GM19324 (cell line): Measurements from ENCODE around the gene SLC38A8.

Experiments used
- ATAC-seq: cut with Tn5 transposase; IDR thresholded peaks from one replicate; pipeline ENCODE4 v1.9.1; 2021; ENCODE audit warnings: mild to moderate bottlenecking, moderate library complexity; ENCODE audit not compliant: unreplicated experiment, low FRiP score

The SLC38A8 gene

DNA sequence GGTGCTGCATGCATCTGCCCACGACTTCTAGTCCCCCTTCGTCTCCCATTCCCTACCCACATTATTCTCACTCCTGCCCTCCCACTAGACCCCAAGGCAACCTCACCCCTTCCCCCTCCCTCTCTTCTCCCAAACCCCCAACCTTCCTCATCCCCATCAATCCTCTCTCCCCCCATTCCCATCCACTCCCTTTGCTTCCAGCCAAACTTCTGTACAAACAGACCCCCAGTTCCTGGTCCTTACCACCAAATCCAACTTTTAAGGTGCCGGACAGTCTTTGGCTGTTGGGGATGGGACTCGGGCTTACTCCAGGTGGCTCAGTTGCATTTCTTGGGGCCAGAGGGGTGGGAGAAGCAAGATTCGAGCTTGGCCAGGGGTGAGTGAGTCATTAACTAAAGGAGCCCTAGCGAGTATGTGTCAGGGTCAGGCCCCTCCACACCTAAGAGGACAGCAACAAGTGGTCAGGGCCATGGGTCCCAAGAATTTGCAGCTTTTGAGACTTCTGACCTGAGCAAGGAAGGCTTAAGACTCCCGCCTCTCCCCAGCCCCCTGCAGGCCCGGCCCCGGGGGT lies at the start of gene SLC38A8:
TSS of gene SLC38A8 (minus strand) at position 488 of the 571 bp plus-strand sequence. CDS start 638 bp downstream, outside the sequence.
- no peak for ATAC-seq

DNA sequence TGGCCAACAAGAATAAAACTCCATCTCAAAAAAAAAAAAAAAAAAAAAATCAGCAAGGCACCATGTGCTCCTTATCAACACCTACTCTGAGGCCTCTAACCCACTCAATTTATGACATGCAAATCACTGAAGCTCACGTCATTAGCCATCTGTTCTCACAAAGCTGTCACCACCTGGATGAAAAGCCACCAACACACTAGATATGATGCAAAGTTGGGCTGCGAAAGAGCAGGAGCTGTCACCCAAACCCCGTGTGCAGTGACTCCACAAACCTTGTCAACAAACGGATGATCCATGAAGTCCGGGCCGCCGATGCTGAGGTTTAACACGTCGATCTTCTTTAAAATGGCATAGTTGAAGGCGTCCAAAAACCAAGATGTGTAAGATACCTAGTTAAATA lies 48.9 kb upstream of the SLC38A8 start:
- no peak for ATAC-seq

DNA sequence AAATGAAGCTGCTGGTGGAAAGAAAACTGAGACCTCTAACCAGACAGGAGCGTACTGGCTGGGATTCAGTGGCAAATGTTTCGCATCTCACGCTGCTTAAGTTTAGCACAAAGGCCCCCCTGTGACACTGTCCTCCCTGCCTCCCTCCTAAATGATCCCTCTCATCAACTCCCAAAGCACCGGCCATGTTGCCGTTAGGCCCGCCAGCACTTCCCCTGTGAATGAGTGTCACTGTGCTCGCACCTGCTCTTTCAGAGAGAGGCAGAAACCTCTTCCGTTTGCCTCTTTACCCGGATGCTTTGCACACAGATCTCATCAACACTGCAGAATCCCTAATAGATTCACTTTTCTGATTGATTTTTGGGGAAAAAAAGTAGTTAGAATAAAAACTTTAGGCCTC lies 47.6 kb upstream of the SLC38A8 start:
- no peak for ATAC-seq

DNA sequence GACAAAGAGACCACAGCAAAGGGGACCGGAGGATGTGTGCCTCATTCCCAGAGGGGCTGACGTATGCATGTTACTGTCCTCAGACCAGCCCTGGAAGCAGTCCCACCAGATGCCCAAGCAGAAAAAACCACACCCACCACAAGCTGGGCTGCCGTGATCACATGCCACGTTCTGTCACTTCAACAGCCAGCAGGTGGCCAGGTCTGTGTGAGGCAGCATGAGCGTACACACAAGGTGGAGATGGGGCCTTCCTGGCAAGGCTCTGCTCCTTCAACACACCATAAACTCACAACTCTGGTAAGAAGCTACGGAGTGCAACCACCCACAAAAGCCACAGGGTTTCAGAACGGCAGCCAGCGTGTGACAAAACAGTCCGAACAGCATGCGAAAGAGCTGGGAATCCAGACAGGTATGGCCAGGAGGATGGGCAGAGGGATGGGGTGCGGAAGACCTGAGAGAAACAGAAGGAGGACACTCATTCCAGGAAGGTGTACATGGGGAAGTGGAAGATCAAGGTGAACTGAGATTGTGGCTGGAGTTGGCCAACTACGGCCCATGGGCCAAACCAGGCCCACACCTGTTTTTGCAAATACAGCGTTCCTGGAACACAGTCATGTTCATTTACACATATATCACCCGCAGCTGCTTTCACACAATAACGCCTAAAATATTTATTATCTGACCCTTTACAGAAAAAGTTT lies 46.2 kb upstream of the SLC38A8 start:
- ATAC-seq, result no peak

DNA sequence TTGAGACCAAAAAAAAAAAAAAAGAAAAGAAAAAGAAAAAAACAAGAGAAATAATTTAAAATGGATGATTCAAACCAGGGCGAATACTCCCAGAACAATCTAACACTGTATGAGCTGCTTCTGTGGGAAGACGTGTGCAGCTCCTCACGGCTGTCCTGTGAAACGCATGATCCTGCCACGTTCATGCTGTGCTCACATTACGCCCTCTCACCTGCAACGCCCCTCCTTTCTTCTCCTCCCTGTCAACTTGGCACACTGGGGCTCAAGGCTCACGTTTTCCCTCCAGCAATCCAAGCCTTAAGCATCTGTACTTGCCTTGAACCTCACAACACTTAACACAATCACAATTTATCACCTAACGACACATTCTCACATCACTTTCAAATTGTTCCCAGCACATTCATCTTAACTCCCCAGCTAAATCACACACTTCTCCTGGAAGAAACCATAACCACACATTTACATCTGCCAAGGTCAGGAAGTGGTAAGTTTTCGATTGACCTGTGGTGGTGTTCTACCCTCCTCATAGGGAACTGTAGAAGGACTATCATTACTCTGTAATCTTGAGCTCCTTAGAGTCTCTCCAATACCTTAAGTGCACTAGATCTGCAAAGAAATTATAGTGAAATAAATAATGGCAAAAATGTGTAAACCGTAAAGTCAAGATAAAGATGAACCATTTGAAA lies 45.0 kb upstream of the SLC38A8 start:
- no peak for ATAC-seq

DNA sequence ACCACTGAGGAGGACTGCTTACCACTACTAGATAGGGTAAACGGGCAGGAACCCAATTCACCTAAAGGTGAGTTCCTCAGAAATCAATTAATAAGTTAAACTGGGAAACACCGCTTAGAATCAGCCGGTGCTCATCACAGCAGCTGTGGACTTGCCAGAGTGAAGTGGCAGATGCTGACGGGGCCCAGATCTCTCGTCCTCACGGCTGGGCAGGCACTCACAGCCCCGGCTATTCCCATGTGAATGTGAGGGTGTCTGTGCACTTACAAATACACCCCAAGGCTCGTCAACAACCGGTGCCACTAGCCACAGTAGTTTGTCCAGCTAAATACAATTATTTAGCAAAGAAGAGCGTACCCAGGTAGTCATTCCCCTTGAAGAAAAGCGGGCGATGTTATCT lies 44.4 kb upstream of the SLC38A8 start:
- no peak for ATAC-seq

DNA sequence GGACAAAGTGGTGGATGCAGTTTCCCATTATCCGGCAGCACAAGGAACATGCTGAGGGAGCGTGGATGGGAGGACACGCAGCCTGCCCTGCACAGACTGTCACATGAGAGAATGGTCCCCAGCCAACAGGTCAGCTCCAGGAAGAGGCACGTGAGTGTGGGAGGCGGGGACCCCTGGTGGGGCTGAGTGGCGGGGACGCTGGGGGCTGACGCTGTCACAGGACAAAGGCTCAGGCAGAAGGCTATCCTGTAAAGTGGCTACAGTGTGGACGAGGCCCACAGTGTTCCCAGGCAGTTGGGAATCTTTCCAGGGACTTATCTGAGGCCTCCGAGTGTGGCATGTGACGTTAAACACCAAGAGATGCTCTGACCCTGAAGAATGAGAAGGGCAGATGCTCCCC lies 43.7 kb upstream of the SLC38A8 start:
- no peak for ATAC-seq

DNA sequence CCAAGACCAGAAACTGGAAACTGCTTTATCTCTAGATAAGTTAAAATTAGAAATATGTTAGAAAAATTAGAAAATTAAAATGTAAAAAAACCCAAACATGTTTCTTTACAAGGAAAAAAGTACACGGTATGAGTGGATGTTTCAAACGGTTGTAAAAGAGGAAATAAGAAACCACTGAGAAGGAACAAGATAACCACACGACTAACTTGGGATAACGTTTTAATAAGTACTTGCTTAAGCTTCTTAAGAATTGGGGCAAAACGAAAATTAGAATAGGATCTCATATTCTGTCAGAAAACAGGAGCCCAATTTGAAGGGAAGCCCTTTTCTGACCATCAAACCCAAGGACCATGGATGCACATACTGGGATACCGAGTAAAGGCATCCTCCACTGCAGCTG lies 43.2 kb upstream of the SLC38A8 start:
- ATAC-seq, result no peak

DNA sequence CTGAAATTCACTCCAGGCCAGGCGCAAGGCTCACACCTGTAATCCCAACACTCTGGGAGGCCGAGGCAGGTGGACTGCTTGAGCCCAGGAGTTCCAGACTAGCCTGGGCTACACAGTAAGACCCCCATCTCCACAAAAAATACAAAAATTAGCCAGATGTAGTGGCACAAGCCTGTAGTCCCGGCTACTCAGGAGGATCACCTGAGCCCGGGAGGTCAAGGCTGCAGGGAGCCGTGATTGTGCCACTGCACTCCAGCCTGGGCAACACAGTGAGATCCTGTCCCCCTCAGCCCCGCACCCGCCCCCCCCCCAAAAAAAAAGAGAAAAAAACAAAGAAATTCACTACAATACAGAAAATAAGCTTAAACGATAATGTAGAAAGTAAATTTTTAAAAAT lies 42.7 kb upstream of the SLC38A8 start:
- ATAC-seq, result no peak

DNA sequence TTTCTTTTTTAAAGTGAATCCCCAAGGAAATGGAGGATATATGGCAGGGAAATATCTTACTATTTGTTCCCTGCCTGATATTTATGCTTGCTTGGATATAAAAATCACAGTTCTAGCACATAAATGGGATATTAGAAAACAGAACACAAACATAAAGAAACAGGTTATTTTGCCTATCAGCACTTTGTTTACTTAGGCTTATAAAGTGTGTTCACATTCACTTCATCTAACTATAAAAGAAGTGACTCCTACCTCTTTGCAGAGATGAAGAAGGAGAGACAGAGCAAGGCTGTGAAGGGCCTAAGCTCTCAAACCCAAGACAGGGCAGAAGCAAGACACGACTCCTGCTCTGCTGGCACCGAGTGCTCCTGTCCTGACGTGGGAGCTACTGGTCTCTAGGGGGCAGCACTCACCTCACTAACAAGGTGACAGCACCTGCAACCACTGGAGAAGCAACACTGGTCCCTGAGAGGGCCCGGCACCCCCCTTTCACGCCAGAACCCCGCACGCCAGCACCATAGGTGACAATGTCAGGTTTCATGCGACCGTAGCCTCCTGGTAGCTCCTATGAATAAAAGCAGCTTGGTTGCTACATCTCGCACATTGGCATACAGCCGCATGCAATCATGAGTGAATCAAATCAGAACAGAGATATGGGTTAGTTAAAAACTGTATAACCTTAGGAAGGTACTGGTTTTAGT lies 42.1 kb upstream of the SLC38A8 start:
- ATAC-seq, result no peak

DNA sequence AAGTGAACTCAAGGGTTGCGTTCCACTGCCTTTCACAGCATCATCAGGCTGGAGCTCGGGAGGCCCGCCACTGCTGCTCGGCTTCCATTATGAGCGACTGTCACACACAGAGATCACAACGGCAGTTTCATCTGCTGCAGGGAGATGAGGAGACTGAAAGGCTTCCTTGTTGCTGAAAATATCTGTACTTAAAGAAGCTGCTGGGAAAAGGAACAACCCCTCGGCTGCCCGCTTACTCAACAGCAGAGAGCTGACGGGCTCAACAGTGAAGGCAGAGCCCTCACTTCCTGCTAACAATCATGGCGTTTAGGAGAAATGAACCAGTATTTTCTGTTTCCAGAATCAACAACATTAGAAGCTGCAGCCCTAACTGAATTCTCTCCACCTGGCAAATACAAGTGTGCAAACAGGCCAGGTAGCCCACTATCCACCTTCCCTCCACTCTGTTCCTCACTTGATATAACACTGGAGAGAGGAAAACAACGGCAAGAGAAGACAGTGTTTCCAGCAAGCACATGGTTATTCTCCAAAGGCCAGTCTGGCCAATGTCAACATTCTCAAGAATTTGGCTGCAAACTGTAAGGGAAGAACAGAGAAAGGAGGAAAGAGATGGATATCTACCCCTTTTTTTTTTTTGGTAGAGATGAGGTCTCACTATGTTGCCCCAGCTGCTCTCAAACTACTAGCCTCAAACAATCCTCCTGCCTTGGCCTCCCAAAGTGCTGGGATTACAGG lies 40.4 kb upstream of the SLC38A8 start:
- no peak for ATAC-seq

DNA sequence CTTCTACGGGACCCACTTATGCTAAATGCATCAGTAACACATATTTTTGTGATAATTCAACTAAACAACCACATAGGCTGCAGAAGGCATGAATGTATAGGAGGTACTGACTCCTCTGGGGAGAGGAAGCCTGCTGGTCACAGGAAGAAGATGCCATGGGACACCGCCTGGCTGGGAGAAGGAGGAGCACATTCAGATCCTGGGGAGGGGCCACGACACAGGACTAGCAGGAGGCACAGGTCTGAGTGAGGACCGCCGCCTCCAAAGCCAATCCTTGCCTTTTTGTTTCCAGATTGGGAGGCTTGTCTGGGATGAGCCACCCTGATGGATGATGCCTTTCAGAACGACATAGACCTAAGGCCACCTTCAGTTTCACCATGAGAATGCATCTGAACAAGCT lies 39.5 kb upstream of the SLC38A8 start:
- no peak for ATAC-seq

DNA sequence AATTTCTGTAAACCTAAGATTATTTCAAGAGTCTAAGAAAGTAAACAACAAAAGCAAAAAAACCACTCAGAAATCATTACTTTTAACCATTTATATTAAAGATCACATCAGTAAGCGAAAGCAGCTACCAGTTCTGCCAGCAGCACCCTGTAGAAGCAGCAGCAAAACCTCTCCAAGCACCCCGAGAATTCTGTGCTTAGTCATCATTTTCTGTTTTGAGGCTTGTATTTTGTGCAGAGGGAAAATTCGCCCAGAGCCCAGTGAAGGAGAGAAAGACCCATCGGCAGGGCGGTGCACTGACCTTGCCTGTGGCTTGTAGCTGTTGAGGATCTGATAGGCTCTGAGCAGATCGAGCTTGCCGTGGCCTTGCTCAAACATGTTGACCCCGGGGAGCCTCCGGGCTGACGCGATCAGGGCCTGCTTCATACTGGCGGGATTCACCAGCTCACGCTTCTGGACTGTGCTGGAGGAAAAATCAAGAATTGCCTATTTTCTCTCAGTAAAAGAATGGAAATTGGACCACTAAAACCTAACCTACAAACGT lies 38.9 kb upstream of the SLC38A8 start:
- ATAC-seq, result no peak

DNA sequence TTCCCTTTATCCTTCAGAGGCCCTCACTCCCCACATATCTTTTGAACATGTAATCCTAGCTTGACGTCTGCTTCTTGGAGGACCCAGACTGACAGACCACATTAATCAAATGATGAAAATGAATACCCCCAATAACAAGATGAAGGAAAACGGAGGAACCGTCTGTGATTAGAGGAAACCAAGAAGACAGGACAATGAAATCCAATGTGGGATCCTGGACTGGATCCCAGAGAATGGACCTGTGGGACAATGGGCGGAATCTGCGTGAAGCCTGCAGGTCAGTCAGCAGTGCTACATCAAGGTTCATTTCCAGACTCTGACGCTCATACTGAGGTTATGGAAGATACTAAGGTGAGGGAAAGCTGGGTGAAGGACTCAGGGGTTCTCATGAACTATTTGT lies 38.2 kb upstream of the SLC38A8 start:
- ATAC-seq, result no peak

DNA sequence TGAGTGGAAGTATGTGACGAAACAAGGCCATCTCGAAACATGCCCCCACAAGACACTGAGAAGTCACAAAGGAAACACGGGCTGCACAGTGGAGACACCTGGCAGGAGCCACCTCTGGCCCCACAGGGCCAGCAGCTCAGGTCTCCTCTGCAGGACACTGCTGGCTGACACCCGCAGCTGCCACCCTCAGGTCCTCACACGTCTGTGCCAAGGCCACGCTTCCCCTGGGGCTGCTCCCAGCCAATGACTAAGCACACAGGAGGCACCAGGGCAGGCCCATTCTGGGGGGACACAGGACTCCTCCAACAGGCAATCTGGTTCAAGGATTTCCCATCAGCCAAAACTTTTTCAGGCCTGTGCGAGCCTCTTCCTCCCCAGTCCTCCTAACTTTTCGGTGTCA lies 37.8 kb upstream of the SLC38A8 start:
- ATAC-seq, result no peak

DNA sequence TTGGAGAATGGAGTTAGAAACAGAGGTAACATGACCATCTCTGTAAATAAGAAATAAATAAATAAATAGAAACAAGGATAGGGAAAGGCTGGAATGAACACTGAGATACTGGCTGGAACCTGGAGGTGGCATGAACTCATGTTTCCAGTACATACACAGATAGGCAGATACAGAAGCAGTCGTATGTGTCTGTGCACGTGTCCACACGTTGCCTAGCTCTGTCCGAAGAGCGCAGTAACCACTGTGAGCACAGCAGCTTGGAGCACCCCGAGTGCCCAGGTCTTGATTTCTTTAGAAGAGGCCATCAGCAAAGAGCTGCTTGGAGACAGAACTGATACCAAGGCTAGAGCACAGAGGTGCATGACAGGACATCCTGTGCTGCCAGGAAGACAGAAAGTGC lies 37.1 kb upstream of the SLC38A8 start:
- ATAC-seq, result no peak

DNA sequence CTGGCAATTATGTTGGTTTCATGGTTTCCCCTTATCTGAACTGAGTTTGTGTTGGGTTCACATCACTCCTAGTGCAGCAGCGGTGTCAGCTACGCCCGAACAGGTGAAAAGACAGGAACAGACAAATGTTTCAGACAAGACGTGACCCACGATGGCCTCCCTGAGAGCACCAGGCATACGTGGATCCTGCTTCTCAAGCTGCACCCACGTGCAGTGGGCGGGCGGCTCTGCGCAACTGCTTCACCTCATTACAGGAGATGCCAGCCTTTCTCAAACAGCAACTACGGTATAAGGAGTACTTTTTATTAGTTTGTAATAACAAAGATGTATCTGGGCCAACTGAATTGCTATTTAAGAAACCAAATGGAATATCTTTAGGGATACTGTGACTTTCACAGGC lies 32.8 kb upstream of the SLC38A8 start:
- ATAC-seq, result no peak

DNA sequence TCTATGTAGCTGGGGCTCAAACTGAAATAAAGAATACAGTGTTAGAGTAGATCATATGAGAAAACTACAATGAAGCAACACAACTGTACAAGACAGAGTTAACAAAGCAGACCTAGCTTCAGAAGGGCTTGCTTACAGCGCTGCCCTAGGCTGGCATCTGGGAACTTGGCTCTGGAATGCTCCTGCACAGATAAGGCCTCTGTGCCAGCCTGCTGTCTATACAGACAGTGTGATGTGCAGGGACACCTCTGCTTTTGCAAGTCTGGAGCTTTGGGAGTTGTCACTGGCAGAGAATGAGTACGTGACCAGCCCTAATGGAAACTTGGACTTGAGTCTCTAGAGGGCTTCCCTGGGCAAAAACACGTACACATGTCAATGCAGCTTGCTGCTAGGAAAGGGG lies 32.1 kb upstream of the SLC38A8 start:
- no peak for ATAC-seq

DNA sequence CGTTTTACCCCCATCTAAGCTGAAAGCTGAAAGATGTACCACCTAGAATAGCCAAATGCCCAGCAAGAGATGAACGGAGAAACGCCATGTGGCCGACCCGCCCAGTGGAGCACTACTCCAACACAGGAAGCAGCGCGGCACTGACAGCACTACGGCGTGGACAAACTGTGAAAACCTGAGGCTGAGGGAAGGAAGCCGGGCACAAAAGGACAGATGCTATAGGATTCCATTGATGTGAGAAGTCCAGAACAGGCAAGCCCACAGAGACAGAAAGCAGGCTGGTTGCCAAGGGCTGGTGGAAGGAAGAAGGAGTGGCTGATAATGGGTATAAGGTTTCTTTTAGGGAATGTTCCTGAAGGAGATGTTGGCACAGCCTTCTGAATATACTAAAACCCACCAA lies 29.4 kb upstream of the SLC38A8 start:
- no peak for ATAC-seq

DNA sequence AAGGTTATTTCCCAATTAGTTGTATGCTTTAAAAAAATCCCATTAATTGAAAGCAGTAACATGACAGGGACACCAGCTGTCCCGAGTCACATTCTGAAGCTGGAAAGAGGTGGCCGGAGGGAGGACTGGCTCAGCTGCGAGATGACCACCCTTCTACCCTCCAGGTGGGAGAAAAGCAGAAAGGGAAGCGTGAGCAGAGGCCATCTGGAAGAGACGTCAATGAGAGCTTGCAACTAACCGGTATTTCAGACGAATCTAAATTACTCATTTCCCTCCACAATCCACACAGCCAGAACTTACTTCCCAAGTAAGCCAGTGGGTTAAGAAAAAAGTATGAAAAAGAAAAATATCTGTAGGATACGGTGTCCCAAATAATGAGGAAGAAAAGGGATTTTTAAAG lies 28.5 kb upstream of the SLC38A8 start:
- ATAC-seq, result no peak

DNA sequence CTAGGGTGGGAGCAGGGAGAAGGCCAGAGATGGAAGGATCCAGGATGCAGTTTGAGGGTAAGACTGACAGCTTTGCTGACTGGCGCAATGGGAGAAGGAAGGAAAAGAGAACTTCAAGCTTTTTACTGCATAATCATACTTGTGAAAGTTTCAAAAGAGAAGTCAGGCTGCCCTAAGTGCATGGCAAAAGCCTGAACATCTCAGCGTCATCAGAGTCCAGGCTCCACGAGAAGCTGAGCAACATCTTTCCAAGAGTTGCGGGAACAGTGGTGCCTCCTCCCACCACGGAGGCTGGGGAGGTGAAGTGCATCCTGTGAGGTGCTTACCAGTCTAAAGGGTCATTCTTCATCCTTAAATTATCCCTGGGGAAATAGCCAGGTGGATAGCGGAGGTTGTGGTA lies 26.9 kb upstream of the SLC38A8 start:
- no peak for ATAC-seq
